Gastroesophageal sphincter (tissue), 3 donors: ENCODE results near the gene WNT9A.
"Not testable (repeated sequence)": the region's sequence is repeated elsewhere in the genome, so short reads cannot be mapped to it uniquely, and the experiment has no call there.

Experiments used
- CTCF ChIP-seq, 4 experiments: fragments of 200-600 bp in 2 of 4; fragments of 450-650 bp in 2 of 4; sonication (generic) in 1 of 4; IDR thresholded peaks; one replicate each; pipeline ENCODE4 v1.5.1; 2017 to 2019; ENCODE audit warnings: antibody characterized with exemption in 4 of 4, mild to moderate bottlenecking in 2 of 4, moderate library complexity in 2 of 4
- EP300 ChIP-seq: sonication (generic); formaldehyde crosslinking; IDR thresholded peaks from one replicate; pipeline ENCODE4 v1.6.1; 2017; ENCODE audit warnings: antibody characterized with exemption, mild to moderate bottlenecking
- POLR2A ChIP-seq, 2 donors: fragments of 450-650 bp; IDR thresholded peaks; one replicate each; pipeline ENCODE4 v1.6.1; 2017; ENCODE audit warnings: antibody characterized with exemption in 2 of 2, mild to moderate bottlenecking in 2 of 2, moderate library complexity in 1 of 2
- POLR2AphosphoS5 ChIP-seq: sonication (generic); formaldehyde crosslinking; IDR thresholded peaks from one replicate; pipeline ENCODE4 v1.6.1; 2017; ENCODE audit warnings: antibody characterized with exemption

- not testable (repeated sequence) for TF ChIP-seq CTCF (IDR thresholded peaks at IDR 0.05); EP300; POLR2A (IDR thresholded peaks at IDR 0.05); POLR2AphosphoS5
These were observed 22.6 kb upstream of the WNT9A start for GRCh38 chr1:227970076-227970995.
